H1 (cell line): ENCODE measurements around the gene TBC1D25. TPM values are rescaled to one million over a fixed set of nuclear protein-coding genes. Genes with fewer than 3 reads are reported as not detected.

Source experiments
- CTCF ChIA-PET: fragments of 300-600 bp; sonication (Branson Sonifier 250); formaldehyde crosslinking; loops from one replicate; lab custom pipeline; 2021; ENCODE audit not compliant: partially characterized antibody; lab: Charles Lee
- POLR2A ChIA-PET: fragments of 300-600 bp; sonication (Branson Sonifier 250); formaldehyde crosslinking; loops from one replicate; lab custom pipeline; 2021; ENCODE audit warnings: inconsistent platforms; ENCODE audit not compliant: partially characterized antibody; lab: Charles Lee
- DNase-seq, 2 experiments: peaks; one replicate each; pipeline versions ENCODE4 v3.0.0 to v3.0.0-alpha.2; 2010 to 2022; ENCODE audit warnings: low spot score in 2 of 2, low read depth in 1 of 2, mixed read lengths in 1 of 2
- FAIRE-seq: peaks from 2 replicates; lab custom pipeline; 2011; peaks lifted over from hg19 to GRCh38; lab: Jason Lieb, UNC
- H2AFZ ChIP-seq: 2 replicates; pipeline ENCODE4 v1.8.1; 2012; ENCODE audit warnings: low read length, inconsistent platforms
- H2AK5ac ChIP-seq: 2 replicates; pipeline ENCODE4 v1.6.1; 2013; ENCODE audit warnings: low read depth, low read length
- H2BK120ac ChIP-seq: replicated peaks from 2 replicates; pipeline ENCODE3; 2013; ENCODE audit warnings: low read depth, low read length, inconsistent platforms
- H2BK12ac ChIP-seq: 2 replicates; pipeline ENCODE4 v1.6.1; 2013; ENCODE audit warnings: low read depth, low read length
- H2BK15ac ChIP-seq: 2 replicates; pipeline ENCODE4 v1.6.1; 2013; ENCODE audit warnings: low read length
- H2BK20ac ChIP-seq: 2 replicates; pipeline ENCODE4 v1.6.1; 2013; ENCODE audit warnings: low read length
- H2BK5ac ChIP-seq: 2 replicates; pipeline ENCODE4 v1.6.1; 2013; ENCODE audit warnings: low read depth, low read length
- H3K14ac ChIP-seq: 2 replicates; pipeline ENCODE4 v1.6.1; 2013; ENCODE audit warnings: inconsistent platforms; ENCODE audit not compliant: insufficient read length
- H3K18ac ChIP-seq: 2 replicates; pipeline ENCODE4 v1.6.1; 2013; ENCODE audit warnings: low read length; ENCODE audit errors: extremely low read depth
- H3K23ac ChIP-seq: 2 replicates; pipeline ENCODE4 v1.6.1; 2013; ENCODE audit warnings: inconsistent platforms; ENCODE audit not compliant: insufficient read length
- H3K23me2 ChIP-seq: 2 replicates; pipeline ENCODE4 v1.6.1; 2013; ENCODE audit warnings: low read depth, low read length
- H3K27ac ChIP-seq: 2 replicates; pipeline ENCODE4 v1.6.1; 2011; ENCODE audit warnings: low read depth, low read length, inconsistent platforms
- H3K27me3 ChIP-seq, 4 experiments: replicated peaks in 1 of 4; 1 replicate in 1 of 4; 2 replicates in 3 of 4; pipeline versions ENCODE4 v1.6.1 to v1.8.1; 2011 to 2013; ENCODE audit warnings: low read length in 3 of 4, mild to moderate bottlenecking in 3 of 4, inconsistent platforms in 2 of 4, mixed read lengths in 2 of 4, moderate library complexity in 1 of 4; ENCODE audit not compliant: control insufficient read depth in 3 of 4, insufficient read depth in 3 of 4; ENCODE audit errors: extremely low read depth in 1 of 4
- H3K36me3 ChIP-seq, 4 experiments: 2 replicates each; pipeline versions ENCODE4 v1.6.1 to v1.8.1; 2011 to 2013; ENCODE audit warnings: mild to moderate bottlenecking in 4 of 4, low read length in 3 of 4, moderate library complexity in 2 of 4, control low read depth in 1 of 4, inconsistent platforms in 1 of 4; ENCODE audit not compliant: insufficient read depth in 4 of 4, control insufficient read depth in 2 of 4
- H3K4ac ChIP-seq: replicated peaks from 2 replicates; pipeline ENCODE3; 2013; ENCODE audit warnings: low read length, low read depth, mixed read lengths, inconsistent platforms; ENCODE audit not compliant: insufficient read length
- H3K4me1 ChIP-seq, 4 experiments: replicated peaks in 1 of 4; 1 replicate in 1 of 4; 2 replicates in 3 of 4; pipeline versions ENCODE4 v1.6.1 to v1.8.1; 2011 to 2013; ENCODE audit warnings: low read length in 3 of 4, inconsistent platforms in 2 of 4, mixed read lengths in 1 of 4; ENCODE audit not compliant: insufficient read depth in 4 of 4, control insufficient read depth in 3 of 4
- H3K4me2 ChIP-seq, 2 experiments: 2 replicates each; pipeline versions ENCODE4 v1.6.1 to v1.8.1; 2011 to 2013; ENCODE audit warnings: low read depth in 2 of 2, low read length in 2 of 2, control low read depth in 1 of 2, inconsistent platforms in 1 of 2, mild to moderate bottlenecking in 1 of 2; ENCODE audit not compliant: insufficient read depth in 1 of 2
- H3K4me3 ChIP-seq, 4 experiments: fragments of 200-600, 300-600 bp in 1 of 4; sonication (generic), shearing (Covaris generic), sonication (Bioruptor Twin) in 1 of 4; 2 replicates each; pipeline versions ENCODE4 v1.5.1 to v1.8.1; 2011 to 2016; ENCODE audit warnings: low read length in 4 of 4, low read depth in 3 of 4, control low read depth in 2 of 4, inconsistent platforms in 2 of 4, mild to moderate bottlenecking in 2 of 4, mixed read lengths in 1 of 4, moderate library complexity in 1 of 4; ENCODE audit not compliant: insufficient read depth in 2 of 4; ENCODE audit errors: extremely low read depth in 1 of 4
- H3K56ac ChIP-seq: replicated peaks from 2 replicates; pipeline ENCODE3; 2013; ENCODE audit warnings: low read depth, mild to moderate bottlenecking, mixed read lengths, low read length, inconsistent platforms; ENCODE audit not compliant: insufficient read length
- H3K79me1 ChIP-seq: 2 replicates; pipeline ENCODE4 v1.6.1; 2013; ENCODE audit warnings: low read depth, low read length, control low read depth
- H3K79me2 ChIP-seq, 2 experiments: 2 replicates each; pipeline versions ENCODE4 v1.6.1 to v1.8.1; 2012 to 2013; ENCODE audit warnings: low read length in 2 of 2, mild to moderate bottlenecking in 2 of 2, inconsistent platforms in 1 of 2; ENCODE audit not compliant: insufficient read depth in 2 of 2, control insufficient read depth in 1 of 2
- H3K9ac ChIP-seq, 4 experiments: replicated peaks in 1 of 4; 1 replicate in 1 of 4; 2 replicates in 3 of 4; pipeline versions ENCODE4 v1.6.1 to v1.8.1; 2011 to 2013; ENCODE audit warnings: low read depth in 3 of 4, low read length in 3 of 4, control low read depth in 2 of 4, mild to moderate bottlenecking in 2 of 4, moderate library complexity in 2 of 4, inconsistent platforms in 1 of 4; ENCODE audit errors: extremely low read depth in 1 of 4
- H3K9me3 ChIP-seq, 2 experiments: 2 replicates each; pipeline versions ENCODE4 v1.6.1 to v1.8.1; 2012 to 2013; ENCODE audit warnings: mild to moderate bottlenecking in 2 of 2, moderate library complexity in 2 of 2, control low read depth in 1 of 2, inconsistent platforms in 1 of 2, low read depth in 1 of 2, low read length in 1 of 2, mixed read lengths in 1 of 2; ENCODE audit not compliant: insufficient read depth in 2 of 2
- H4K20me1 ChIP-seq, 2 experiments: replicated peaks in 1 of 2; 2 replicates each; pipeline versions ENCODE3 to v1.8.1; 2011 to 2013; ENCODE audit warnings: inconsistent platforms in 2 of 2, low read length in 2 of 2, mild to moderate bottlenecking in 1 of 2; ENCODE audit not compliant: insufficient read depth in 2 of 2, control insufficient read depth in 1 of 2
- H4K5ac ChIP-seq: 2 replicates; pipeline ENCODE4 v1.6.1; 2013; ENCODE audit warnings: low read length, low read depth, mixed read lengths, inconsistent platforms; ENCODE audit not compliant: insufficient read length
- H4K8ac ChIP-seq: 2 replicates; pipeline ENCODE4 v1.8.0; 2013; ENCODE audit warnings: mild to moderate bottlenecking, moderate library complexity, low read length, inconsistent platforms; ENCODE audit not compliant: insufficient read depth; ENCODE audit errors: extremely low read depth
- H4K91ac ChIP-seq: replicated peaks from 2 replicates; pipeline ENCODE3; 2013; ENCODE audit warnings: low read length, mixed read lengths, inconsistent platforms; ENCODE audit not compliant: insufficient read length
- ASH2L ChIP-seq: fragments of 200-600, 300-600 bp; sonication (generic); IDR thresholded peaks from one replicate; pipeline ENCODE4 v1.7.1; 2017; ENCODE audit warnings: low read length
- BCL11A ChIP-seq, 2 experiments: IDR thresholded peaks; one replicate each; pipeline ENCODE4 v1.6.1; 2011; ENCODE audit warnings: low read depth in 2 of 2, low read length in 2 of 2, mild to moderate bottlenecking in 2 of 2
- CBX5 ChIP-seq: fragments of 300-800, 300-1000 bp; sonication (generic); IDR thresholded peaks from 2 replicates; pipeline ENCODE4 v1.7.1; 2016; ENCODE audit warnings: antibody characterized with exemption, low read length, low read depth
- FOSL1 ChIP-seq: IDR thresholded peaks from 2 replicates; pipeline ENCODE4 v1.6.1; 2011; ENCODE audit warnings: mild to moderate bottlenecking, low read depth, low read length, moderate library complexity; ENCODE audit not compliant: insufficient read depth
- POU5F1 ChIP-seq: IDR thresholded peaks from 2 replicates; pipeline ENCODE4 v1.6.1; 2011; ENCODE audit warnings: low read depth, mild to moderate bottlenecking, low read length, moderate library complexity
- SP1 ChIP-seq: IDR thresholded peaks from 2 replicates; pipeline ENCODE4 v1.6.1; 2011; ENCODE audit warnings: low read depth, low read length
- TAF7 ChIP-seq: optimal IDR thresholded peaks from 2 replicates; pipeline ENCODE3; 2011; ENCODE audit warnings: low read depth, mild to moderate bottlenecking, inconsistent platforms, low read length, moderate library complexity, borderline replicate concordance
- WGBS, 2 experiments: shearing (Covaris generic) in 1 of 2; methylation state at CpG; one replicate each; pipeline versions ENCODE4 v1.1.6 to v1.1.7; 2013 to 2015; ENCODE audit warnings: low lambda C conversion rate in 2 of 2, mixed read lengths in 2 of 2, inconsistent platforms in 1 of 2, low coverage in 1 of 2, missing lambda C conversion rate in 1 of 2; ENCODE audit not compliant: insufficient replicate concordance in 2 of 2, insufficient coverage in 1 of 2, insufficient read length in 1 of 2; ENCODE audit errors: extremely low coverage in 1 of 2, missing lambda C conversion rate in 1 of 2; 5-methylcytosine and 5-hydroxymethylcytosine counted together
- polyA plus RNA-seq, 7 experiments: library from polyadenylated mRNA; depleted of rRNA in 3 of 7; stranded (reverse) in 5 of 7; unstranded in 2 of 7; fragments of >200 nt in 5 of 7; fragments of 200-250 nt in 2 of 7; gene quantifications; 1 replicate in 5 of 7; 2 replicates in 1 of 7; 4 replicates in 1 of 7; pipeline versions ENCODE4 v1.2.1 to v1.2.3, GENCODE V29; 2011 to 2013; ENCODE audit warnings: missing spikeins in 2 of 7, mixed read lengths in 2 of 7
- total RNA-seq: library from RNA; stranded (reverse); fragmentation: NEBNext Ultra II Directional; extraction: Animal tissue kit (Norgen Biotek cat#: 25700); gene quantifications from 2 replicates; pipeline ENCODE4 v1.2.1, GENCODE V29; 2021
- TF ChIP-seq, protein P1 (sequence below), 3 experiments: IDR thresholded peaks; 1 replicate in 2 of 3; 2 replicates in 1 of 3; pipeline versions ENCODE4 v1.5.1 to v1.6.1; 2011; ENCODE audit warnings: low read length in 3 of 3, mild to moderate bottlenecking in 3 of 3, inconsistent platforms in 2 of 3, low read depth in 1 of 3, moderate library complexity in 1 of 3; ENCODE audit not compliant: insufficient read depth in 1 of 3; ENCODE audit errors: control extremely low read depth in 1 of 3

TBC1D25 gene
- total and polyA plus RNA-seq, 2 of the 8 experiments (the other 6 are each of a cell fraction or from before 2014, with no cell fraction given), result 6.5 to 6.8 TPM

DNA sequence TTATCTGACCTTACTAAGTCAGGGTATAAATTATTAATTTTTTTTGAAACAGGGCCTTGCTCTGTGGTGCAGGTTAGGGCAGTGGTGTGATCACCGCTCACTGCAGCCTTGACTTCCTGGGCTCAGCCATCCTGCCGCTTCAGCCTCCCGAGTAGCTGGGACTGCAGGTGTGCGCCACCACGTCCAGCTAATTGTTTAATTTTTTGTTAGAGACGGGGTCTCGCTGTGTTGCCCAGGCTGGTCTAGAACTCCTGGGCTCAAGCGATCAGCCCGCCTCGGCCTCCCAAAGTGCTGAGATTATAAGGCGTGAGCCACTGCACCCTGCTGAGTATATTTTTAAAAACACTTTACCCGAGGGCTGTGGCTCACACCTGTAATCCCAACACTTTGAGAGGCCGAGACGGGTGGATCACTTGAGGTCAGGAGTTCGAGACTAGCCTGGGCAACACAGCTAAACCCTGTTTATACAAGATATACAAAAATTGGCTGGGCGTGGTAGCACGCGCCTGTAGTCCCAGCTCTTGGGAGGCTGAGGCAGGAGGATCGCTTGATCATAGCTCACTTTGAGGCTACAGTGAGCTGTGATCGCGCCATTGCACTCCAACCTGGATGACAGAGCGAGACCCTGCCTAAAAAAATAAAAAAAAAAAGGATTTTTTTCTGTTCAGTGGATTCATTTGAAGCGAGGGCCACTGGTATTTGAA lies 721 bp upstream of the TBC1D25 start:
- H4K5ac ChIP-seq, result no peak overlapping the region
- H3K4me1 ChIP-seq, result no peaks in the 10 kb centered on the region
- no peak overlapping the region for H3K18ac ChIP-seq
- no peak overlapping the region for H3K14ac ChIP-seq
- H3K27me3 ChIP-seq, result no peaks in the 10 kb centered on the region
- FAIRE-seq, result no peak
- H3K4ac ChIP-seq, result no peak overlapping the region
- H3K4me2 ChIP-seq, result 0 out of 4 replicates have a peak overlapping the region, but pooled peaks of 1 of the 2 experiments have one; percentile 13
- no peaks in the 10 kb centered on the region for H3K36me3 ChIP-seq
- no peak for DNase-seq
- no peak overlapping the region for H4K8ac ChIP-seq
- 0 out of 2 replicates have a peak, but pooled peaks cover 2% of the 10 kb centered on the region for H3K79me1 ChIP-seq
- H3K9me3 ChIP-seq, result no peaks in the 10 kb centered on the region
- H3K79me2 ChIP-seq, result 0 out of 4 replicates have a peak, but pooled peaks cover 0 to 5% of the 10 kb centered on the region in 2 experiments
- H2AK5ac ChIP-seq, result no peak overlapping the region
- H4K20me1 ChIP-seq, result no peaks in the 10 kb centered on the region
- H3K23me2 ChIP-seq, result no peaks in the 10 kb centered on the region
- CTCF ChIA-PET, result interaction anchor here (1.9 kb wide), 1 partner anchor 11 kb away, joined by 6 read pairs; no protein-coding TSS in a partner anchor
- H2BK12ac ChIP-seq, result no peak overlapping the region
- no peak for TF ChIP-seq SP1
- TF ChIP-seq TAF7, result no peak
- TF ChIP-seq CBX5, result no peak
- TF ChIP-seq, protein P1, sequence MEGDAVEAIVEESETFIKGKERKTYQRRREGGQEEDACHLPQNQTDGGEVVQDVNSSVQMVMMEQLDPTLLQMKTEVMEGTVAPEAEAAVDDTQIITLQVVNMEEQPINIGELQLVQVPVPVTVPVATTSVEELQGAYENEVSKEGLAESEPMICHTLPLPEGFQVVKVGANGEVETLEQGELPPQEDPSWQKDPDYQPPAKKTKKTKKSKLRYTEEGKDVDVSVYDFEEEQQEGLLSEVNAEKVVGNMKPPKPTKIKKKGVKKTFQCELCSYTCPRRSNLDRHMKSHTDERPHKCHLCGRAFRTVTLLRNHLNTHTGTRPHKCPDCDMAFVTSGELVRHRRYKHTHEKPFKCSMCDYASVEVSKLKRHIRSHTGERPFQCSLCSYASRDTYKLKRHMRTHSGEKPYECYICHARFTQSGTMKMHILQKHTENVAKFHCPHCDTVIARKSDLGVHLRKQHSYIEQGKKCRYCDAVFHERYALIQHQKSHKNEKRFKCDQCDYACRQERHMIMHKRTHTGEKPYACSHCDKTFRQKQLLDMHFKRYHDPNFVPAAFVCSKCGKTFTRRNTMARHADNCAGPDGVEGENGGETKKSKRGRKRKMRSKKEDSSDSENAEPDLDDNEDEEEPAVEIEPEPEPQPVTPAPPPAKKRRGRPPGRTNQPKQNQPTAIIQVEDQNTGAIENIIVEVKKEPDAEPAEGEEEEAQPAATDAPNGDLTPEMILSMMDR (IDR thresholded peaks at IDR 0.05; ENCODE audit: control extremely low read depth in 1 of 3, insufficient read depth in 1 of 3, low read depth in 1 of 3, low read length in 3 of 3), result no peak
- TF ChIP-seq ASH2L, result no peak
- no peak for TF ChIP-seq POU5F1
- TF ChIP-seq FOSL1, result no peak
- TF ChIP-seq BCL11A (IDR thresholded peaks at IDR 0.05; ENCODE audit: low read depth in 2 of 2, low read length in 2 of 2), result no peak
- TF ChIP-seq, all 59 proteins: peak for 0
- H2BK20ac ChIP-seq, result no peak overlapping the region
- no peak overlapping the region for H2BK5ac ChIP-seq
- 82% methylated on average over 21 of the region's 23 CpGs; no CpG with 5 or more reads in 1 of the 2 experiments for WGBS, 2 experiments
- H3K56ac ChIP-seq, result no peak overlapping the region
- no peak overlapping the region for H3K9ac ChIP-seq
- no peak overlapping the region for H4K91ac ChIP-seq
- H2AFZ ChIP-seq, result no peak overlapping the region
- no peak overlapping the region for H3K23ac ChIP-seq
- H2BK120ac ChIP-seq, result no peak overlapping the region
- peak overlapping the region in 1 of 4 experiments; percentile 82; a peak in 2 of 8 replicates for H3K4me3 ChIP-seq
- H2BK15ac ChIP-seq, result no peak overlapping the region
- POLR2A ChIA-PET, result interaction anchor here (0.6 to 2.5 kb wide), 4 partner anchors 11 to 37 kb away, joined by 3 to 22 read pairs (median 4); partner anchors contain the start of gene RBM3
- no peak overlapping the region for H3K27ac ChIP-seq
